IMR-90 (cell line): ENCODE data around the gene GRIA4. TPM values are rescaled to one million over a fixed set of nuclear protein-coding genes. Genes with fewer than 3 reads are reported as not detected.

Experiments used
- ATAC-seq: fragments of 200-7000 bp; cut with Tn5 transposase; 2 replicates; pipeline ENCODE4 v1.9.1; 2020; ENCODE audit warnings: low read depth, mild to moderate bottlenecking, moderate library complexity
- BruUV-seq: library from RNA; stranded (reverse); fragments of 400-500 nt; replicated peaks from 2 replicates; lab custom pipeline; 2021; lab: Mats Ljungman, UMichigan
- CTCF ChIA-PET: fragments of 300-600 bp; formaldehyde crosslinking; extraction: SDS; loops from one replicate; lab custom pipeline; 2021; ENCODE audit warnings: antibody characterized with exemption; lab: Yijun Ruan, JAX
- POLR2A ChIA-PET: fragments of 300-600 bp; sonication (Branson Sonifier 250); formaldehyde crosslinking; loops from one replicate; lab custom pipeline; 2022; ENCODE audit warnings: antibody characterized with exemption; ENCODE audit not compliant: unreplicated experiment; lab: Charles Lee
- DNase-seq: peaks from one replicate; pipeline ENCODE4 v3.0.0; 2013
- H2AFZ ChIP-seq: replicated peaks from 2 replicates; pipeline ENCODE3; 2013; ENCODE audit warnings: low read length, mild to moderate bottlenecking; ENCODE audit not compliant: poor library complexity
- H2AK5ac ChIP-seq: 2 replicates; pipeline ENCODE4 v1.6.1; 2013; ENCODE audit warnings: low read depth, low read length, inconsistent platforms
- H2AK9ac ChIP-seq: replicated peaks from 2 replicates; pipeline ENCODE3; 2013; ENCODE audit warnings: mild to moderate bottlenecking, low read depth, low read length, moderate library complexity; ENCODE audit not compliant: poor library complexity
- H2BK120ac ChIP-seq: 2 replicates; pipeline ENCODE4 v1.6.1; 2013; ENCODE audit warnings: low read depth, low read length, inconsistent platforms
- H2BK15ac ChIP-seq: 3 replicates; pipeline ENCODE4 v1.6.1; 2013; ENCODE audit warnings: low read depth, low read length, inconsistent platforms
- H2BK20ac ChIP-seq: 2 replicates; pipeline ENCODE4 v1.6.1; 2013; ENCODE audit warnings: low read depth, mild to moderate bottlenecking, inconsistent platforms, low read length, moderate library complexity
- H2BK5ac ChIP-seq: 2 replicates; pipeline ENCODE4 v1.6.1; 2013; ENCODE audit warnings: mild to moderate bottlenecking, low read depth, low read length, inconsistent platforms; ENCODE audit not compliant: poor library complexity, severe bottlenecking
- H3K14ac ChIP-seq: replicated peaks from 2 replicates; pipeline ENCODE4 v1.6.1; 2013; ENCODE audit warnings: low read depth, low read length, inconsistent platforms
- H3K18ac ChIP-seq: 2 replicates; pipeline ENCODE4 v1.6.1; 2013; ENCODE audit warnings: low read depth, low read length, control low read depth
- H3K23ac ChIP-seq: 2 replicates; pipeline ENCODE4 v1.6.1; 2013; ENCODE audit warnings: low read depth, low read length, inconsistent platforms
- H3K27ac ChIP-seq: 2 replicates; pipeline ENCODE4 v1.5.1; 2013; ENCODE audit warnings: mild to moderate bottlenecking, control low read depth, low read length; ENCODE audit not compliant: insufficient read depth
- H3K27me3 ChIP-seq: 2 replicates; pipeline ENCODE4 v1.6.1; 2013; ENCODE audit warnings: low read length; ENCODE audit not compliant: control insufficient read depth, insufficient read depth
- H3K36me3 ChIP-seq: 2 replicates; pipeline ENCODE4 v1.6.1; 2013; ENCODE audit warnings: low read length, mixed read lengths; ENCODE audit not compliant: control insufficient read depth, insufficient read depth
- H3K4ac ChIP-seq: 2 replicates; pipeline ENCODE4 v1.6.1; 2013; ENCODE audit warnings: low read depth, low read length, inconsistent platforms
- H3K4me1 ChIP-seq: 2 replicates; pipeline ENCODE4 v1.6.1; 2013; ENCODE audit warnings: low read length, mixed read lengths; ENCODE audit not compliant: control insufficient read depth, insufficient read depth
- H3K4me2 ChIP-seq: 2 replicates; pipeline ENCODE4 v1.6.1; 2013; ENCODE audit warnings: low read depth, mild to moderate bottlenecking, control low read depth, low read length, moderate library complexity
- H3K4me3 ChIP-seq: 2 replicates; pipeline ENCODE4 v1.5.1; 2013; ENCODE audit warnings: low read depth, mild to moderate bottlenecking, control low read depth, low read length, moderate library complexity; ENCODE audit not compliant: insufficient read depth
- H3K56ac ChIP-seq: 2 replicates; pipeline ENCODE4 v1.6.1; 2013; ENCODE audit warnings: low read length, inconsistent platforms; ENCODE audit not compliant: insufficient read depth; ENCODE audit errors: extremely low read depth
- H3K79me1 ChIP-seq, 2 experiments: 2 replicates each; pipeline ENCODE4 v1.6.1; 2013; ENCODE audit warnings: low read length in 2 of 2, inconsistent platforms in 1 of 2, low read depth in 1 of 2
- H3K9ac ChIP-seq: 2 replicates; pipeline ENCODE4 v1.6.1; 2013; ENCODE audit warnings: low read depth, low read length, control low read depth
- H3K9me1 ChIP-seq: 2 replicates; pipeline ENCODE4 v1.6.1; 2013; ENCODE audit warnings: low read length, inconsistent platforms; ENCODE audit not compliant: insufficient read depth
- H3K9me3 ChIP-seq: 2 replicates; pipeline ENCODE4 v1.6.1; 2013; ENCODE audit warnings: low read length; ENCODE audit not compliant: control insufficient read depth, insufficient read depth
- H4K20me1 ChIP-seq: 2 replicates; pipeline ENCODE4 v1.6.1; 2013; ENCODE audit warnings: low read length, inconsistent platforms; ENCODE audit not compliant: insufficient read depth
- H4K5ac ChIP-seq: 2 replicates; pipeline ENCODE4 v1.6.1; 2013; ENCODE audit warnings: mild to moderate bottlenecking, low read depth, low read length, control low read depth
- H4K8ac ChIP-seq, 2 experiments: 2 replicates each; pipeline ENCODE4 v1.6.1; 2013; ENCODE audit warnings: low read depth in 2 of 2, low read length in 2 of 2, control low read depth in 1 of 2, inconsistent platforms in 1 of 2
- H4K91ac ChIP-seq: 2 replicates; pipeline ENCODE4 v1.6.1; 2013; ENCODE audit warnings: low read depth, low read length, inconsistent platforms; ENCODE audit not compliant: insufficient read depth
- BHLHE40 ChIP-seq: fragments of 150-350 bp; IDR thresholded peaks from 2 replicates; pipeline ENCODE4 v1.6.1; 2016; ENCODE audit warnings: mild to moderate bottlenecking, low read depth, low read length
- CEBPB ChIP-seq: IDR thresholded peaks from 2 replicates; pipeline ENCODE4 v1.6.1; 2012; ENCODE audit warnings: low read depth, low read length, improper control_type of control experiment
- CHD1 ChIP-seq: IDR thresholded peaks from 2 replicates; pipeline ENCODE4 v1.6.1; 2012; ENCODE audit warnings: low read depth, low read length, improper control_type of control experiment
- ELK1 ChIP-seq: fragments of 150-350 bp; IDR thresholded peaks from 2 replicates; pipeline ENCODE4 v1.6.1; 2016; ENCODE audit warnings: low read depth, mild to moderate bottlenecking, low read length, moderate library complexity, borderline replicate concordance
- FOS ChIP-seq: fragments of 150-350 bp; IDR thresholded peaks from 2 replicates; pipeline ENCODE4 v1.6.1; 2016; ENCODE audit warnings: low read depth, low read length
- MAFK ChIP-seq: IDR thresholded peaks from 2 replicates; pipeline ENCODE4 v1.6.1; 2012; ENCODE audit warnings: low read depth, low read length, improper control_type of control experiment
- MAZ ChIP-seq: IDR thresholded peaks from 2 replicates; pipeline ENCODE4 v1.6.1; 2012; ENCODE audit warnings: low read depth, mild to moderate bottlenecking, low read length, improper control_type of control experiment, moderate library complexity, borderline replicate concordance
- MXI1 ChIP-seq: IDR thresholded peaks from 2 replicates; pipeline ENCODE4 v1.6.1; 2012; ENCODE audit warnings: low read depth, mild to moderate bottlenecking, low read length, moderate library complexity, borderline replicate concordance
- NFE2L2 ChIP-seq: fragments of 150-350 bp; IDR thresholded peaks from 2 replicates; pipeline ENCODE4 v1.6.1; 2016; ENCODE audit warnings: low read depth, mild to moderate bottlenecking, low read length
- POLR2A ChIP-seq: IDR thresholded peaks from 2 replicates; pipeline ENCODE4 v1.6.1; 2012; ENCODE audit warnings: mild to moderate bottlenecking, low read depth, low read length
- RAD21 ChIP-seq: IDR thresholded peaks from 2 replicates; pipeline ENCODE4 v1.6.1; 2012; ENCODE audit warnings: low read length, improper control_type of control experiment
- RCOR1 ChIP-seq: IDR thresholded peaks from 2 replicates; pipeline ENCODE4 v1.6.1; 2012; ENCODE audit warnings: mild to moderate bottlenecking, low read length, improper control_type of control experiment; ENCODE audit not compliant: insufficient replicate concordance
- RFX5 ChIP-seq: IDR thresholded peaks from 2 replicates; pipeline ENCODE4 v1.8.0; 2012; ENCODE audit warnings: low read depth, mild to moderate bottlenecking, low read length, moderate library complexity
- SMC3 ChIP-seq: fragments of 150-350 bp; IDR thresholded peaks from 2 replicates; pipeline ENCODE4 v1.6.1; 2016; ENCODE audit warnings: low read depth, mild to moderate bottlenecking, antibody characterized with exemption, low read length, moderate library complexity
- USF2 ChIP-seq: fragments of 150-350 bp; IDR thresholded peaks from 2 replicates; pipeline ENCODE4 v1.6.1; 2017; ENCODE audit warnings: mild to moderate bottlenecking, antibody characterized with exemption, low read length, low read depth
- WGBS, 2 experiments: methylation state at CpG; one replicate each; pipeline versions ENCODE4 v1.1.5 to v1.1.7; 2013; ENCODE audit warnings: missing lambda C conversion rate in 2 of 2; ENCODE audit not compliant: insufficient read length in 1 of 2; ENCODE audit errors: extremely low coverage in 2 of 2; 5-methylcytosine and 5-hydroxymethylcytosine counted together
- dilution Hi-C: fragments of 300-500 bp; cut with HindIII; formaldehyde crosslinking; loops from one replicate; pipeline ENCODE4 v1.14.3; 2018; ENCODE audit warnings: low sequenced_read_pairs; ENCODE audit not compliant: unreplicated experiment
- in situ Hi-C: fragments of 300-500 bp; cut with MboI; formaldehyde crosslinking; loops from 3 replicates; pipeline ENCODE4 v1.14.3; 2019; ENCODE audit warnings: low sequenced_read_pairs, inconsistent platforms, mixed read lengths
- intact Hi-C: fragments of 100-400 bp; cut with micrococcal nuclease; formaldehyde crosslinking; loops from 2 replicates; pipeline ENCODE4 v1.10.0; 2022
- polyA plus RNA-seq, 3 experiments: library from polyadenylated mRNA; depleted of rRNA; stranded (reverse); fragments of >200 nt; gene quantifications; 2 replicates each; pipeline ENCODE4 v1.2.3, GENCODE V29; 2012; ENCODE audit warnings: low replicate concordance in 1 of 3
- total RNA-seq: library from RNA; depleted of rRNA; stranded (reverse); fragments of >200 nt; gene quantifications from 2 replicates; pipeline ENCODE4 v1.2.3, GENCODE V29; 2012
- TF ChIP-seq, protein P1 (sequence below): conservative IDR thresholded peaks from 2 replicates; pipeline ENCODE4 v1.5.1; 2012; ENCODE audit warnings: mild to moderate bottlenecking, low read depth, low read length, improper control_type of control experiment

The GRIA4 gene
- total and polyA plus RNA-seq, 2 of the 4 experiments (the other 2 are of a cell fraction): 0.36 to 1.0 TPM

DNA sequence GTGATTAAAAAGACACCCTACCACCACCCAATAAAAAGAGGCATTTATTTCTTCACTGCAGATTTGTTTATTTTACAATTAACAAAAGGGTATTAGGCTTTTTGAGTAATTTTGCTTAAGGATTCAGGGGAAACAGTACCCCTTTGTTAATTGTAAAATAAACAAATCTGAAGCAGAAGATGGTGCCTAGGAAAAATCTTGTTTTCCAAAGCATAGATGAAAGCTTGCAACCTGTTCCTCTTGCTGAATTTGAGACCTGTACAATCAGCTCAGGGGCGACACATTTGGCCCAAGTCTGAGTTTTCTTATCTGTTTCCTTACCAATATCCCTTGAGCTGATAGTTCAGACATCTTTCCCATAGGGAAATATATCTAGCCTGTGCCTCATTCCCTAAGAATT is 171.9 kb downstream of the GRIA4 start:
- WGBS, 2 experiments: no CpG with 5 or more reads among the region's 1 CpG
- H3K14ac ChIP-seq: no peak overlapping the region

More for the DNA sequence above, 171.9 kb downstream of the GRIA4 start:
- ChIA-PET POLR2A (no interaction called here), CTCF (interaction anchor here (0.6 kb wide), 1 partner anchor 1651 kb away, joined by 3 read pairs; no protein-coding TSS in a partner anchor)
- Histone ChIP-seq H2AFZ (no peak overlapping the region), H3K23ac (no peak overlapping the region), H3K4ac (no peak overlapping the region), H3K4me2 (no peak overlapping the region), H2AK5ac (no peak overlapping the region), H3K27me3 (no peaks in the 10 kb centered on the region), H2BK120ac (no peak overlapping the region), H3K9ac (no peak overlapping the region), H3K9me1 (no peaks in the 10 kb centered on the region), H3K27ac (no peak overlapping the region), H3K79me1 (no peaks in the 10 kb centered on the region), H4K91ac (no peak overlapping the region), H3K4me3 (no peak overlapping the region), H4K8ac (no peak overlapping the region), H2BK20ac (no peak overlapping the region), H3K36me3 (no peaks in the 10 kb centered on the region), H2BK15ac (no peak overlapping the region), H4K20me1 (no peaks in the 10 kb centered on the region), H3K4me1 (no peaks in the 10 kb centered on the region), H3K9me3 (no peaks in the 10 kb centered on the region), H2BK5ac (no peak overlapping the region), H2AK9ac (no peak overlapping the region), H4K5ac (no peak overlapping the region), H3K18ac (no peak overlapping the region), H3K56ac (no peak overlapping the region)
- TF ChIP-seq CEBPB (no peak), RCOR1 (no peak), RAD21 (no peak), ELK1 (no peak), MAZ (no peak), RFX5 (no peak), USF2 (no peak), MXI1 (no peak), FOS (no peak), NFE2L2 (no peak), BHLHE40 (no peak), POLR2A (no peak), MAFK (no peak), SMC3 (no peak), CHD1 (no peak)
- TF ChIP-seq, protein P1, sequence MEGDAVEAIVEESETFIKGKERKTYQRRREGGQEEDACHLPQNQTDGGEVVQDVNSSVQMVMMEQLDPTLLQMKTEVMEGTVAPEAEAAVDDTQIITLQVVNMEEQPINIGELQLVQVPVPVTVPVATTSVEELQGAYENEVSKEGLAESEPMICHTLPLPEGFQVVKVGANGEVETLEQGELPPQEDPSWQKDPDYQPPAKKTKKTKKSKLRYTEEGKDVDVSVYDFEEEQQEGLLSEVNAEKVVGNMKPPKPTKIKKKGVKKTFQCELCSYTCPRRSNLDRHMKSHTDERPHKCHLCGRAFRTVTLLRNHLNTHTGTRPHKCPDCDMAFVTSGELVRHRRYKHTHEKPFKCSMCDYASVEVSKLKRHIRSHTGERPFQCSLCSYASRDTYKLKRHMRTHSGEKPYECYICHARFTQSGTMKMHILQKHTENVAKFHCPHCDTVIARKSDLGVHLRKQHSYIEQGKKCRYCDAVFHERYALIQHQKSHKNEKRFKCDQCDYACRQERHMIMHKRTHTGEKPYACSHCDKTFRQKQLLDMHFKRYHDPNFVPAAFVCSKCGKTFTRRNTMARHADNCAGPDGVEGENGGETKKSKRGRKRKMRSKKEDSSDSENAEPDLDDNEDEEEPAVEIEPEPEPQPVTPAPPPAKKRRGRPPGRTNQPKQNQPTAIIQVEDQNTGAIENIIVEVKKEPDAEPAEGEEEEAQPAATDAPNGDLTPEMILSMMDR: no peak
- no peak for DNase-seq
- dilution Hi-C loops: no loop called here
- intact Hi-C loops: no loop called here
- ATAC-seq: no peak
- no TSS peak for BruUV-seq
- in situ Hi-C loops: no loop called here
